Measurements from ENCODE around the gene H6PD.

Gene H6PD

GRCh38 chr1:9317591-9318417 lies 83.2 kb downstream of the H6PD start:
- no peak overlapping the region for H3K4me3 ChIP-seq (ENCODE audit: low read depth, low read length)
- ChIA-PET POLR2A (interaction anchor here (0.7 to 1.0 kb wide), 2 partner anchors 22 to 127 kb away, joined by 3 read pairs; no protein-coding TSS in a partner anchor), CTCF (interaction anchor here (0.8 to 1.6 kb wide), 4 partner anchors 8 to 138 kb away, joined by 3 to 4 read pairs (median 4); no protein-coding TSS in a partner anchor)
- DNase-seq (ENCODE audit: low read depth, low spot score): no peak
- no peak for TF ChIP-seq CTCF (IDR thresholded peaks at IDR 0.05; ENCODE audit: insufficient read depth, low read length, missing control alignments)

DNA sequence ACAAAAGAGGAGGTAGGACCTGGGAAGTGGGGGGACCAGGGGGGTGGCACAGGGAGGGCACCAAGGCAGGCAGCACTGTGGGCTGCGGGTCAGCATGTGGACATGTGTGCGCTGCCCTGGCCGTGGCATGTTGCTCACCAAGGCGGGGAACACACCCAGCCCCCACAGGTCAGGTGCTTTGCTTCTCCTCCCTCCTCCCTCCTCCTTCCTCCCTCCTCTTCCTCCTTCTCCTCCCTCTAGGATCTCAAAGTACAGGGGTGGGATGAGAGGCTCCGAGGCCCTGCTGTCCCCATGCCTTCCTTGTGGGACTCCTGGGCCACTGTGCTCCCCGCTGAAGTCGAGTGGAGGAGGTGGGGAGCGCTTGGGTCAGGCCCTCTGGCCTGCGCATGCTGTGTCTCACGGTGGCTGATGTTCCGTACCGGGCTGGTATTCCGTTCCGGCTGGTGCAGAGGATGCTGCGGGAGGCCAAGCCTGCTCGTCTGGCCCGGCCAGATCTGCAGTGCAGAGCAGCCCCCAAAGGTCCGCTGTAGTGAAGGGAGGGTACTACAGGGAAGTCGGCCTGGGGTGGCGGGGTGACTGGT lies 84.7 kb downstream of the H6PD start:
- POLR2A ChIA-PET: no interaction called here
- no peak for TF ChIP-seq CTCF (IDR thresholded peaks at IDR 0.05; ENCODE audit: insufficient read depth, low read length, missing control alignments)
- CTCF ChIA-PET: no interaction called here
- no peak overlapping the region for H3K4me3 ChIP-seq (ENCODE audit: low read depth, low read length)
- DNase-seq (ENCODE audit: low read depth, low spot score): no peak

- POLR2A ChIA-PET: interaction anchor here (1.2 kb wide), 1 partner anchor 93 kb away, joined by 3 read pairs; no protein-coding TSS in a partner anchor
- CTCF ChIA-PET: interaction anchor here (1.3 to 2.3 kb wide), 2 partner anchors 135 to 139 kb away, joined by 3 to 17 read pairs; no protein-coding TSS in a partner anchor
- no peak for DNase-seq (ENCODE audit: low read depth, low spot score)
- H3K4me3 ChIP-seq (ENCODE audit: low read depth, low read length): no peak overlapping the region
- TF ChIP-seq CTCF (IDR thresholded peaks at IDR 0.05; ENCODE audit: insufficient read depth, low read length, missing control alignments): no peak
These were observed 85.4 kb downstream of the H6PD start for GRCh38 chr1:9319789-9320519.

Data from AG04449 (cell line).